Stimulated activated naive CD8-positive, alpha-beta T cell treated with anti-CD3 and anti-CD28 coated beads, Interleukin-15, Interleukin-2, amounts not matched to agents 100 ng/mL and 50 ng/mL, for 24 hours (primary cell): Measurements from ENCODE around the gene CAB39L.
"Not testable (repeated sequence)": the region's sequence is repeated elsewhere in the genome, so short reads cannot be mapped to it uniquely, and the experiment has no call there.

Experiments used
- H3K27ac Mint-ChIP-seq: one replicate; pipeline ENCODE4 v1.8.0; 2021; ENCODE audit warnings: mild to moderate bottlenecking, mixed read lengths
- H3K27me3 Mint-ChIP-seq: one replicate; pipeline ENCODE4 v1.8.0; 2021; ENCODE audit warnings: mixed read lengths
- H3K36me3 Mint-ChIP-seq: one replicate; pipeline ENCODE4 v1.8.0; 2021; ENCODE audit warnings: low read depth, mixed read lengths
- H3K4me1 Mint-ChIP-seq: one replicate; pipeline ENCODE4 v1.8.0; 2021; ENCODE audit warnings: low read depth, mixed read lengths
- H3K4me3 Mint-ChIP-seq: one replicate; pipeline ENCODE4 v1.8.0; 2021; ENCODE audit warnings: mild to moderate bottlenecking, mixed read lengths
- H3K9me3 Mint-ChIP-seq: one replicate; pipeline ENCODE4 v1.8.0; 2021; ENCODE audit warnings: mixed read lengths

Gene CAB39L

DNA sequence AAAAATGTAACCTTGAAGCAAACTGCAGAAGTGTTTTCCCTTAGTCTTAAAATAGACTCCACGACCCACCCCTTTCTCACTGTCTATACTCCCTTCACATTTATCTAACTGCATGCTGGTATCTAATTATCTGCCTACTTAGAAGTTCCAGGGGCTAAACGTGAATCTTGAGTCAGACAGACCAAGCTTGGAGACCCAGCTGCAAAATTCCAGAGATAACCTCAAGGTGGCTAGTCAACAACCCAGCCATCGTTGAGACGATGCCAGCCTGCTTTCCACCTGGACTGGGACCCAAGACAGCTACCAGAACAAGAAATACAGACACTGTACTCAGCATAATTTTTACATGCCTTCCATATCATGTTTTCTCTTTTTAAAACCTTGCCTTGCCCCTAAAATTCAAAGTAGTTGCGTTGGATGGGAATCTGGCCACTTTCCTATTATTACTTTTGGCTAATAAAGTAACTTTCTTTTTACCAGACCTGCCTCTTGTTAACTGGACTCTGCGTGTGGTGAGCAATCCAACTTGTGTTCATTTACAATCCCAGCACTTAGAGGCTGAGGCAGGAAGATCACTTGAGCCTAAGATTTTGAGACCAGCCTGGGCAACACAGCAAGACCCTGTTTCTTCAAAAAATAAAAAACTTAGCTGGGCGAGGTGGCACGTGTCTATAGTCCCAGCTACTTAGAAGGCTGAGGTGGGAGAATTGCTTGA lies 113.9 kb downstream of the CAB39L start:
- H3K27me3 Mint-ChIP-seq, result no peaks in the 10 kb centered on the region
- H3K27ac Mint-ChIP-seq, result no peak overlapping the region
- H3K9me3 Mint-ChIP-seq, result no peaks in the 10 kb centered on the region
- H3K36me3 Mint-ChIP-seq, result no peaks in the 10 kb centered on the region
- H3K4me1 Mint-ChIP-seq, result no peaks in the 10 kb centered on the region
- H3K4me3 Mint-ChIP-seq, result no peak overlapping the region

DNA sequence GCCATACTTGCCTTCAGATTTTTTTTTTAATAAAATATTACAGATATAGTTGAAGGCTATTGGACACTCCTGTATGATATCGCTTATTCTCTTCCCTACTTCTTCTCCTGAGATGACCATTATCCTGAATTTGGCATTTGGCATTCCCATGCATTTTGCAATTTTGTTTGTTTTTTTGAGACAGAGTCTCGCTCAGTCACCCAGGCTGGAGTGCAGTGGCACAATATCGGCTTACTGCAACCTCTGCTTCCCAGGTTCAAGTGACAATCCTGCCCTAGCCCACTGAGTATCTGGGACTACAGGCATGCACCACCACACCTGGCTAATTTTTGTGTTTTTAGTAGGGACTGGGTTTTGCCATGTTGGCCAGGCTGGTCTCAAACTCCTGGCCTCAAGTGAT lies 116.7 kb downstream of the CAB39L start:
- H3K27ac Mint-ChIP-seq, H3K9me3 Mint-ChIP-seq, H3K4me3 Mint-ChIP-seq, H3K4me1 Mint-ChIP-seq, H3K36me3 Mint-ChIP-seq, H3K27me3 Mint-ChIP-seq: not testable (repeated sequence)

DNA sequence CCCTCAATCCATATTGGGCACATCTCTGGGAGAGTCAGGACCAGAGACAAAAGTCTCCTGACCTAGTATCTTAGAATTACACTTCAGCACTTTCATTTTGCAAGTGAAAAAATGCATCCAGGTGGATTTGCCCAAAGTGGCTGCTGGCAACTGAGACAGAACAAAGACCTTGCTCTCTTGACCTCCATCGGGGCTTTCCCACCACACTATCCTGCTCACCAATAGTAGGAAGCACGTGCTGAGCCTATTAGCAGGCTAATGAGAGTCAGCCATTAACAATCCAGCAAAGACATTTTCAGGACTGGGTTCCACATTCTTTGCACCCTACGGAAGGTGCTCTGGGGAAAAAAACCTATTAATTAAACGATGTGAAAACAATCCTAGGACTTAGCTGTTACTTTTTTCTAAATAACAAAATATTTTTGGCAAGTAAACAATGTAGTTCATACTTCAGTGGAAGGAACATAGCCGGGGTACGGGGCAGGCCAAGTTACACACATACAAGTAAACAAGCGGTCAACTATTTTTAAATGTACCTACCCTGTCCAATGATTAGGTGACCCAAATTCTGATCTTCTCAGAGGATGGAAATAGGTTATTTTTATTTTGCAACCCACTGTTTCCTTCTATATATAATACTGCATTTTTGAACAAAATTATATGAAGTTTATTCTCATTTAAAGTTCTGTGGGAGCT lies 117.5 kb downstream of the CAB39L start:
- Mint-ChIP-seq H3K4me1 (peaks cover 1% of the 10 kb centered on the region), H3K9me3 (no peaks in the 10 kb centered on the region), H3K36me3 (no peaks in the 10 kb centered on the region), H3K27me3 (no peaks in the 10 kb centered on the region), H3K27ac (no peak overlapping the region), H3K4me3 (no peak overlapping the region)

DNA sequence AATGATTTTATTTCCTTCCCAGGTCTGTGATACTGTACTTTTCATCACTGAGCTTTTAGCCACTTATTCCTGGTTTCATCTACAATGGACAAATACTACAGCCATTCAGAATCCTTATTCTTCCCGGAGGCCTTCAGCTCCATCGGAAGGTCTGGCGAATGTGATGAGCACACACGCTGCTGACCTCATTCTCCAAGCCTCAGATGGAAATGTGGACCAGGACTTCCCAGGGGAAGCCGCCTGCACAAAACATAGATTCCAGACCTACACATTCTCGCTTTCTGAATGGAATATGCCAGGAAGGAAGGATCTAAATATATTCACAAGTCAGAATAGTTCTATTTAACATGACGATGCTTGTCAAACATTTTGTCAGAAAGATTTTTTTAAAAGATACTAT lies 120.5 kb downstream of the CAB39L start:
- H3K36me3 Mint-ChIP-seq, result no peaks in the 10 kb centered on the region
- no peak overlapping the region for H3K27ac Mint-ChIP-seq
- H3K27me3 Mint-ChIP-seq, result no peaks in the 10 kb centered on the region
- peaks cover 13% of the 10 kb centered on the region for H3K4me1 Mint-ChIP-seq
- no peaks in the 10 kb centered on the region for H3K9me3 Mint-ChIP-seq
- no peak overlapping the region for H3K4me3 Mint-ChIP-seq

DNA sequence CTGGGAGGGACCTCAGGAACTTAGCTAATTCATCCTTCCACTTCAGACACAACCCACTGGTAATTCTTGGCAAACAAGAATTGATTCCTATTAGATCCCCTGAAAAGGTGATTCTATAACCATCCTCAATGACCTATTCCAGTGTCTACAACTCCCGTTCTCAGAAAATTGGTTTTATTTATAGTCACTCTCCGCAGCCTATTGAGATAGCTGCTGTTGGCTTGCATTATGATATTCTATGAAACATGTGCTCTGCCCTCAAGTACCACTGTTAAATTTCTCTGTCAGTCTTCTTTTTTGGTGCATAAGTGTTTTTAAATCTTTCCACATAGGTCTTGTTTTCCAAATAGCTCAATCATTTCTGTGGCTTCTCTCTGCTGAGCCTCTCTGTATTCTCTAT lies 121.2 kb downstream of the CAB39L start:
- Mint-ChIP-seq H3K4me1 (peaks cover 13% of the 10 kb centered on the region), H3K9me3 (no peaks in the 10 kb centered on the region), H3K27ac (no peak overlapping the region), H3K36me3 (no peaks in the 10 kb centered on the region), H3K4me3 (no peak overlapping the region), H3K27me3 (no peaks in the 10 kb centered on the region)

DNA sequence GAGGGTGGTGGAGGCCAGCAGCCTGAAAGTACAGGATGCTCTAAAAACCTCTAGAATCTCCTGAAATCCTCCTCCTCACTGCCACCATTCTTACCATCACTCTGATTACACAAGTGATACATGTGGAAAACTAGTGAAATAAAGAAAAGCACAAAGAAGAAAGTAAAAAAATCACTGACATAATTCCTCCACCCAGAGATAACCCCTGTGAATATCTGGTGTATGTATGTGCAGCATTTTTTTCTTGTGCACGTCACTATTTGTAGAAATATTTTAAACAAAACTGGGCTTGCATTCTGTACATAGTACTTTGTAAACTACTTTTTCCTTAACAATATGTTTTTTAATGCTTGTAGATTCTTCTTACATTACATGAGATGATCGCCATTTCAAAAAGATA lies 122.9 kb downstream of the CAB39L start:
- Mint-ChIP-seq H3K27ac (no peak overlapping the region), H3K27me3 (no peaks in the 10 kb centered on the region), H3K4me1 (peaks cover 13% of the 10 kb centered on the region), H3K4me3 (no peak overlapping the region), H3K36me3 (no peaks in the 10 kb centered on the region), H3K9me3 (no peaks in the 10 kb centered on the region)

DNA sequence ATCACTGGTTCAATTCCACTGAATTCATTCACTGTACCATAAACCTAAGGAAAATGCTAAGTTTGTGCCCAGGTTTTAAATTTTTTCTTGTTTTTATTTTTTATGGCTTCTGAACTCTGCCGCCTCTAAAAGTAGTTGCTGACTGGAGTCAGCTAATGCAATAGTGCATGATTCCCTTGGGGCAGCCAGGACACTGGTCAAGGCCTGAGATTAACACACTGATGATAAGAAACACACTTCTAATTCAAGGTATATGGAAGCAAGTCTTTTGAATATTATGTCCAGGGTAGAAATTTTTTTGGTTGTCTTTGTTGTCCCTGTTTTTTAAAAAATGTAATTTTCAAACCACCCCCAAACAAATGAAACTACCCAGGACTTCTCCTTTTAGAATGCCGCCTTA lies 123.9 kb downstream of the CAB39L start:
- peaks cover 13% of the 10 kb centered on the region for H3K4me1 Mint-ChIP-seq
- no peak overlapping the region for H3K4me3 Mint-ChIP-seq
- H3K27ac Mint-ChIP-seq, result no peak overlapping the region
- H3K27me3 Mint-ChIP-seq, result no peaks in the 10 kb centered on the region
- H3K36me3 Mint-ChIP-seq, result no peaks in the 10 kb centered on the region
- H3K9me3 Mint-ChIP-seq, result no peaks in the 10 kb centered on the region

DNA sequence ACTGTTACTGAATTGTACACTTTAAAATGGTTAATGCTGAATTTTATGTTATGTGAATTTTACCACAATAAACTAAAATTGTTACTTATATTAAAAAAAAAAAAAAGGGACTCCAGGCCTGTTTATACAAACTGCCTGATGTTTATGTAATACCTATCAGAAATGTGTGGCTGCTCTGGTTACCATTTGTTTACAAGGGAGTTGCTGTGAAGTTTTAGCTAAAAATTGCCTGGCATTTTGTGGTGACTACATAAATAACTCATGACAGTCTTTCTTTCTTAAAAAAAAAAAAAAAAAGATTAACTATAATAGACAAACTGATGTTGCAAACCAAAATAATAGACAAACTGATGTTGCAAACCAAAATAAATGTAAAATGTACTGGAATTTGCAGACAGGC lies 124.3 kb downstream of the CAB39L start:
- H3K36me3 Mint-ChIP-seq, result no peaks in the 10 kb centered on the region
- H3K4me3 Mint-ChIP-seq, result no peak overlapping the region
- peaks cover 13% of the 10 kb centered on the region for H3K4me1 Mint-ChIP-seq
- H3K27me3 Mint-ChIP-seq, result no peaks in the 10 kb centered on the region
- H3K9me3 Mint-ChIP-seq, result no peaks in the 10 kb centered on the region
- no peak overlapping the region for H3K27ac Mint-ChIP-seq

DNA sequence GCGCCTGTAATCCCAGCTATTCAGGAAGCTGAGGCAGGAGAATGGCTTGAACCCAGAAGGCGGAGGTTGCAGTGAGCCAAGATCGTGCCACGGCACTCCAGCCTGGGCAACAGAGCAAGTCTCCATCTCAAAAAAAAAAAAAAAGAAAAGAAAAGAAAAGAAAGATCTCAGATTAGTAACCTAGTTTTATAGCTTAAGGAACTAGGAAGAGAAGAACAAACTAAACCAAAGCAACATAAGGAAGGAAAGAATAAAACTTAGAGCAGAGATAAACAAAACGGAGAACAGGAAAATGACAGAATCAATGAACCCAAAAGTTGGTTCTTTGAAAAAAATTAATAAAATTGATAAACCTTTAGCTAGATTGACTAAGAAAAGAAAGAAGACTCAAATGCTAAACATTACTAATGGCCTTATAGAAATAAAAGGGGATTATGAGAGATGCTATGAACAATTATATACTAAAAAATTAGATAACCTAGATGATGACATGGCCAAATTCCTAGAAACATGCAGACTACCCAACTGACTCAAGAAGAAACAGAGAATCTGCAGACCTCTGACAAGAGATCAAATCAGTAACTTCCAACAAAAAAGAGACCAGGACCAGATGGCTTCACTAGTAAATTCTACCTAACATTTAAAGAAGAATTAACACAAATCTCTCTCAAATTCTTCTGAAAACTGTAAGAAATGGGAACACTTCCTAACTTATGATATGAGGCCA lies 127.9 kb downstream of the CAB39L start:
- H3K27me3 Mint-ChIP-seq, result no peaks in the 10 kb centered on the region
- H3K9me3 Mint-ChIP-seq, result no peaks in the 10 kb centered on the region
- H3K27ac Mint-ChIP-seq, result no peak overlapping the region
- H3K36me3 Mint-ChIP-seq, result no peaks in the 10 kb centered on the region
- no peak overlapping the region for H3K4me3 Mint-ChIP-seq
- H3K4me1 Mint-ChIP-seq, result peaks cover 11% of the 10 kb centered on the region

DNA sequence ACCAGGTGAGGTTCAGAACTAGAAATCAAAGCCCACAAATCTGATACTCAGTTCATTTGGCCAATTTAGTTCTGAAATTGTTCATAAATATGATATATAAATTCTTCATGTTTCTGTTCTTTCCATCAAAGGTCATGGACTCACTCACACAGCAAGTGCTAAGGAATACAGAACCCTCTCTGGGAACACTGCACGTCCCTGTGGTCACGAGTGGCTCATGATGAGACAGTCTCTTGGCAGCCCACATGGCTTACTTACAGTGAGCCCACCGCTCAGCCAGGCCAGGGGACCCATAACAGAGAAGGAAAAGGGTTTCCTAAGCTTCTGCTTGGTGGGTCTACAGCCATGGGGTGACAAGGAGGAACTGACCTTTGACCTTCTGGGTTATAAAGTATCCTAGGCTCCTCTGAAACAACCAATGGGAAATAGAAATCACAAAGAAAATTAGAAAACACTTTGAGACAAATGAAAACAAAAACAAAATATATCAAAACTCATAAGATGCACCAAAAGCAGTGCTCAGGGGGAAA lies 128.8 kb downstream of the CAB39L start:
- H3K4me3 Mint-ChIP-seq, result no peak overlapping the region
- H3K27me3 Mint-ChIP-seq, result no peaks in the 10 kb centered on the region
- peaks cover 3% of the 10 kb centered on the region for H3K4me1 Mint-ChIP-seq
- no peaks in the 10 kb centered on the region for H3K36me3 Mint-ChIP-seq
- H3K27ac Mint-ChIP-seq, result no peak overlapping the region
- H3K9me3 Mint-ChIP-seq, result no peaks in the 10 kb centered on the region

DNA sequence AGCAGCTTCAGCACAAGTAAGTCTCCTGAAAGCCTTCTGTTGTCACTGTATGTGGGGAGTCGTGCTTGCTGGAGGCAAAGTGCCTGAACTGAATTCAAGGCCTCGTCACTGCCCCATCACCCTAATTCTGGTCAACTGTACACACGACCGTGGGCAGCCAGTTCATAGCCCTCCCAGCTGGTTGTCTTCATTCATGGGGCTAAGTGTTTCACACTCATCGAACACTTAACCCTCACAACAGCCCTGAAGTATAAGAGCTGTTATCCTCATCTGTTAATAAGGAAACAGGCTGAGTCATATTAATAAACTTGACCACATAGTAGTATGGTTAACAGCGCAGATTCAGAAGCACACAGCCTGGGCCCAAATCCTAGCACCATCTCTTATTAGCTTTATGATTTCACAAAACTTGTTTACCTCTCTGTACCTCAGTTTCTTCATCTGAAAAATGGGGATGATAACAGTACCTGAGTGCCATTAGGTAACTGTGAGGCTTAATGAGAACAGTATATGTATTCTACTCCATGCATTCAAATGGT lies 129.5 kb downstream of the CAB39L start:
- no peaks in the 10 kb centered on the region for H3K36me3 Mint-ChIP-seq
- no peaks in the 10 kb centered on the region for H3K9me3 Mint-ChIP-seq
- peak overlapping the region; percentile 40 for H3K27ac Mint-ChIP-seq
- no peaks in the 10 kb centered on the region for H3K27me3 Mint-ChIP-seq
- H3K4me3 Mint-ChIP-seq, result no peak overlapping the region
- peaks cover 3% of the 10 kb centered on the region for H3K4me1 Mint-ChIP-seq

DNA sequence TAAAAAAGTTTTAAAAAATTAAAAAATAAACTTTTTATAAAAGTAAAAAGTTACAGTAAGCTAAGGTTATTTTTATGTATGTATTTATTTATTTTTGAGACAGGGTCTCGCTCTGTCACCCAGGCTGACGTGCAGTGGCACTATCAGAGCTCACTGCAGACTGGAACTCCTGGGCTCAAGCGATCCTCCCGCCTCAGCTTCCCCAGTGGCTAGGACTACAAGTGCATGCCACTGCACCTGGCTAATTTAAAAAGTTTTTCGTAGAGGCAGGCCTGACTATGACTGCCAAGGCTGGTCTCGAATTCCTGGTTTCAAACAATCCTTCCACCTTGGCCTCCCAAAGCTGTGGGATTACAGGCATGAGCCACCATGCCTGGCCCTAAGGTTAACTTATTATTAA lies 132.0 kb downstream of the CAB39L start:
- Mint-ChIP-seq H3K36me3 (no peaks in the 10 kb centered on the region), H3K27me3 (no peaks in the 10 kb centered on the region), H3K4me1 (peaks cover 3% of the 10 kb centered on the region), H3K4me3 (no peak overlapping the region), H3K27ac (no peak overlapping the region), H3K9me3 (no peaks in the 10 kb centered on the region)

DNA sequence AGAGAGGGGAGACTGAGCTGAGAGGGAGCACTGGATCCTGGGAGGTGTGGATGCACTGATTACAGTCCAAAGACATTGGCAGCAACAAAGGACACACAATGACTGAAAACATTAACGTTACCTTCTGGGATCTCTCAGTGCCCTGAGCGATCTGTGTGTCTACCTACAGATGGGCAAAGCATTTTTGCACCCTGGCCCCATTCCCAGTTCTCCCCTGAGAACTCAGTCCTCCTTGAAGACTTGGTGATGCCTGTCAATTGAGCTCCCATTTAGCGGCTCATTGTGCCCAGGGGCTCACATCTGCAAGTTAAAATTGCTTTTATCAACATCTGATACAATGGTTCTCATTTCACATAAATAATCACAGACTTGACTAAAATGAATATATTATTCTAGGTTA lies 133.6 kb downstream of the CAB39L start:
- no peaks in the 10 kb centered on the region for H3K36me3 Mint-ChIP-seq
- no peaks in the 10 kb centered on the region for H3K27me3 Mint-ChIP-seq
- peaks cover 3% of the 10 kb centered on the region for H3K4me1 Mint-ChIP-seq
- no peaks in the 10 kb centered on the region for H3K9me3 Mint-ChIP-seq
- no peak overlapping the region for H3K4me3 Mint-ChIP-seq
- H3K27ac Mint-ChIP-seq, result no peak overlapping the region

DNA sequence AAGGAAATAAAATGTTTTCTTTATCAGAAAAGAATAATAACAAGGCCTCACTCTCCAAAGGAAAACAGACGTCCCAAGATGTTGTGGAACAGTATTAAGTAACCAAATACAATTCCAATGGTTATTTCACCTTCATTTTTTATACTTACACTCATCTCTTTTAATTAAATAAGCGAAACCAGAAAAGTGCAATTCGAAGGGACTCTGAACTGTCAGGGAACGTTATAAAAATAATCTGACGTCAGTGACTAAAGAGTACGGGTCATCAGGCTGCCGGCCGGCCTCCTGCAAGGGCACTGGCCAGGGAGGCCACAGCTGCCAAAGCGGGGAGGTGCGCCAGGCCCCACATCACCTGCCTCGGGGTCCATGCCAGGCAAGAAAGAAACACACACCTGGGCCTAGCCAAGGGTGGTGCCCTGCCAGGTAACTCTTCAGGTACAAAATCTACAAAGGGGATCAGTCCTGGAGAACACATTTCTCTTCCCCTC lies 134.9 kb downstream of the CAB39L start:
- Mint-ChIP-seq H3K27me3 (no peaks in the 10 kb centered on the region), H3K27ac (no peak overlapping the region), H3K4me1 (peaks cover 2% of the 10 kb centered on the region), H3K9me3 (no peaks in the 10 kb centered on the region), H3K36me3 (no peaks in the 10 kb centered on the region), H3K4me3 (no peak overlapping the region)
